Naive B cell (primary cell): Measurements from ENCODE around the gene PISD. TPM values are rescaled to one million over a fixed set of nuclear protein-coding genes. Genes with fewer than 3 reads are reported as not detected.
"Not testable (repeated sequence)": the region's sequence is repeated elsewhere in the genome, so short reads cannot be mapped to it uniquely, and the experiment has no call there.

ENCODE experiments used
- ATAC-seq, 2 donors: fragments of 150-1000 bp; cut with Tn5 transposase; 2 replicates each; pipeline ENCODE4 v1.10.0; 2021; ENCODE audit warnings: low read depth in 2 of 2, mild to moderate bottlenecking in 2 of 2, moderate library complexity in 2 of 2
- DNase-seq: peaks from one replicate; pipeline ENCODE4 v3.0.0; 2022
- H3K27ac Mint-ChIP-seq, 6 donors: one replicate each; pipeline ENCODE4 v1.8.0; 2020 to 2022; ENCODE audit warnings: mild to moderate bottlenecking in 6 of 6, mixed read lengths in 6 of 6, moderate library complexity in 5 of 6, inconsistent platforms in 2 of 6
- H3K27me3 Mint-ChIP-seq, 3 donors: one replicate each; pipeline ENCODE4 v1.8.0; 2021 to 2022; ENCODE audit warnings: mixed read lengths in 3 of 3, mild to moderate bottlenecking in 1 of 3
- H3K36me3 Mint-ChIP-seq, 2 donors: one replicate each; pipeline ENCODE4 v1.8.0; 2020 to 2022; ENCODE audit warnings: mixed read lengths in 2 of 2, inconsistent platforms in 1 of 2, mild to moderate bottlenecking in 1 of 2
- H3K4me1 Mint-ChIP-seq, 3 donors: one replicate each; pipeline ENCODE4 v1.8.0; 2020 to 2022; ENCODE audit warnings: mixed read lengths in 3 of 3, inconsistent platforms in 1 of 3, mild to moderate bottlenecking in 1 of 3, moderate library complexity in 1 of 3
- H3K4me3 Mint-ChIP-seq, 8 donors: one replicate each; pipeline ENCODE4 v1.8.0; 2020 to 2022; ENCODE audit warnings: mild to moderate bottlenecking in 8 of 8, mixed read lengths in 8 of 8, moderate library complexity in 8 of 8, inconsistent platforms in 2 of 8
- H3K9me3 Mint-ChIP-seq, 7 donors: one replicate each; pipeline ENCODE4 v1.8.0; 2020 to 2022; ENCODE audit warnings: mixed read lengths in 7 of 7, mild to moderate bottlenecking in 5 of 7, inconsistent platforms in 2 of 7, moderate library complexity in 1 of 7
- polyA plus RNA-seq, 6 donors: library from polyadenylated mRNA; unstranded; fragments of 300-500 nt; fragmentation: Illumina TruSeq; gene quantifications; one replicate each; pipeline ENCODE4 v1.2.3, GENCODE V29; 2021; ENCODE audit warnings: low read depth in 6 of 6

The PISD gene
- 10 to 100 TPM; 14.9 to 23.1 (median 18.9) TPM for polyA plus RNA-seq

- DNase-seq (peak; percentile 98), ATAC-seq (peak; percentile 96)
- Mint-ChIP-seq H3K27ac (peak within 1 kb of the TSS; percentile 97 to 100 (median 98)), H3K4me3 (peak within 1 kb of the TSS; percentile 93 to 100 (median 98)), H3K27me3 (no peaks in the 10 kb centered on the region), H3K9me3 (no peaks in the 10 kb centered on the region), H3K4me1 (peaks cover 23 to 39% (median 33%) of the 10 kb centered on the region in 3 donors), H3K36me3 (no peaks in the 10 kb centered on the region)
These were observed at the start of gene PISD for GRCh38 chr22:31661851-31662667. TSS of gene PISD (minus strand) at chr22:31662215. CDS start at chr22:31662208, 7 bp downstream.

DNA sequence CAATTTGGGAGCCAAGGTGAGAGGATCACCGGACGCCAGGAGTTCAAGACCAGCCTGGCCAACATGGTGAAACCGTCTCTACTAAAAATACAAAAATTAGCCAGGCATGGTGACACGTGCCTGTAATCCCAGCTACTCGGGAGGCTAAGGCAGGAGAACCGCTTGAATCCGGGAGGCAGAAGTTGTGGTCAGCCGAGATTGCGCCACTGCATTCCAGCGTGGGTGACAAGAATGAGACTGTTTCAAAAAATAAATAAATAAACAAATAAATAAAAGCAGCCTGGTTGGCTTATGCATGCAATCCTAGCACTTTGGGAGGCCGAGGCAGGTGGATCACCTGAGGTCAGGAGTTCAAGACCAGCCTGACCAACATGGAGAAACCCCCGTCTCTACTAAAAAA, 49.2 kb upstream of the PISD start:
- H3K36me3 Mint-ChIP-seq: peaks cover 34 to 39% of the 10 kb centered on the region in 2 donors
- H3K27me3 Mint-ChIP-seq, ATAC-seq, H3K4me3 Mint-ChIP-seq, DNase-seq, H3K9me3 Mint-ChIP-seq, H3K27ac Mint-ChIP-seq, H3K4me1 Mint-ChIP-seq: not testable (repeated sequence)

DNA sequence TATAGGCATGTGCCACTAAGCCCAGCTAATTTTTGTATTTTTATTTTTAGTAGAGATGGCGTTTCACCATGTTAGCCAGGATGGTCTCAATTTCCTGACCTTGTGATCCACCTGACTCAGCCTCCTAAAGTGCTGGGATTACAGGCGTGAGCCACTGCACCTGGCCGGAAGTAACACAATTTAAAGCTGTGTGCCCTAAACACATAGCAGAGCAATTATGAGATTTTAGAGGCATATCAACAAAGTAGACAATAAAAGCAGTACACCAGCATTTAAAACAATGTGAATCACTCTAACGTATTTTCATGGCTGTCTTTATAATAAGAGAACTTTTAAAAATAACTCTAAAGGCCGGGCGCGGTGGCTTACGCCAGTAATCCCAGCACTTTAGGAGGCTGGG, 45.5 kb upstream of the PISD start:
- H3K36me3 Mint-ChIP-seq: peaks cover 23 to 24% of the 10 kb centered on the region in 2 donors
- DNase-seq (no peak), ATAC-seq (no peak)

GRCh38 chr22:31695423-31695822, 33.4 kb upstream of the PISD start:
- H3K27ac Mint-ChIP-seq: no peak overlapping the region
- peaks cover 0 to 16% of the 10 kb centered on the region in 2 donors for H3K36me3 Mint-ChIP-seq
- no peaks in the 10 kb centered on the region for H3K4me1 Mint-ChIP-seq
- no peaks in the 10 kb centered on the region for H3K9me3 Mint-ChIP-seq
- H3K4me3 Mint-ChIP-seq: no peak overlapping the region
- no peak for DNase-seq
- no peak for ATAC-seq
- H3K27me3 Mint-ChIP-seq: no peaks in the 10 kb centered on the region

More for the DNA sequence above, 45.5 kb upstream of the PISD start:
- Mint-ChIP-seq H3K27me3 (no peaks in the 10 kb centered on the region), H3K27ac (peak overlapping the region in 1 of 6 donors; percentile 24), H3K4me1 (peaks cover 0 to 10% (median 0%) of the 10 kb centered on the region in 3 donors), H3K9me3 (no peaks in the 10 kb centered on the region), H3K4me3 (no peak overlapping the region)

DNA sequence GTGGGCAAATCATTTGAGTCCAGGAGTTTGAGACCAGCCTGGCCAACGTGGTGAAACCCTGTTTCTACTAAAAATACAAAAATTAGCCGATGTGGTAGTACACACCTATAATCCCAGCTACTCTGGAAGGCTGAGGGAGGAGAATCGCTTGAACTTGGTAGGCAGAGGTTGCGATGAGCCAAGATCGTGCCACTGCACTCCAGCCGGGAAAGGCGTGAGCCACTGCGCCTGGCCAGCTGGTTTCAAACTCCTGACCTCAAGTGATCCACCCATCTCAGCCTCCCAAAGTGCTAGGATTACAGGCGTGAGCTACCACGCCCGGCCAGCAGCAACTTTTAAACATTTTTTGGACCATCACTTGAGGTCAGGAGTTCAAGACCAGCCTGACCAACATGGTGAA, 32.0 kb upstream of the PISD start:
- H3K4me3 Mint-ChIP-seq, H3K27me3 Mint-ChIP-seq, DNase-seq, ATAC-seq, H3K4me1 Mint-ChIP-seq, H3K9me3 Mint-ChIP-seq, H3K36me3 Mint-ChIP-seq: not testable (repeated sequence)
- H3K27ac Mint-ChIP-seq: peak overlapping the region in 2 of 6 donors; percentile 26 to 70

DNA sequence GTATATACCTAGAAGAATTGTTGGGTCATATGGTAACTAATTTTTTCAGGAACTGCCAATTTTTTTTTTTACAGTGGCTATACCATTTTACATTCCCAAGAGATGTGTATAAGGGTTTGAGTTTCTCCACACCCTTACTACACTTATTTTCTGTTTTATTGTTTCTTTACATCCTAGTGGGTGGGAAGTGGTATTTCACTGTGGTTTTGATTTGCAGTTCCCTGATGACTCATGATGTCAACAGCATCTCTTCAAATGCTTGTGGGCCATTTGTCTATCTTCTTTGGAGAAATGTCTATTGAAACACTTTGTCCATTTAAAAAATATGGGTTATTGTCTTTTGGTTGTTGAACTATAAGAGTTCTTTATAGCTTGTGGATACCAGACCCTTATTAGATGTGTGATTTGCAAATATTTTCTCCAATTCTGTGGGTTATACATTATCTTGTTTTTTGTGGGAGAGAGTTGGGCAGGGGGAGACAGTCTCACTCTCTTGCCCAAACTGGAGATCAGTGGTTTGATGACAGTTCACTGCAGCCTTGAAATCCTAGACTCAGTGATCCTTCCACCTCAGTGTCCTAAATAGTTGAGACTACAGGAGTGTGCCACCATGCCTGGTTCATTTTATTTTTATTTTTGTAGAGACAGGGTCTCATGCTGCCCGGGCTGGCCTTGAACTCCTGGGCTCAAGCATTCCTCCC, 30.3 kb upstream of the PISD start:
- Mint-ChIP-seq H3K36me3 (peaks cover 0 to 16% of the 10 kb centered on the region in 2 donors), H3K27me3 (no peaks in the 10 kb centered on the region), H3K4me1 (no peaks in the 10 kb centered on the region), H3K27ac (peak overlapping the region in 1 of 6 donors; percentile 78), H3K4me3 (no peak overlapping the region), H3K9me3 (no peaks in the 10 kb centered on the region)
- DNase-seq: no peak
- ATAC-seq: no peak

DNA sequence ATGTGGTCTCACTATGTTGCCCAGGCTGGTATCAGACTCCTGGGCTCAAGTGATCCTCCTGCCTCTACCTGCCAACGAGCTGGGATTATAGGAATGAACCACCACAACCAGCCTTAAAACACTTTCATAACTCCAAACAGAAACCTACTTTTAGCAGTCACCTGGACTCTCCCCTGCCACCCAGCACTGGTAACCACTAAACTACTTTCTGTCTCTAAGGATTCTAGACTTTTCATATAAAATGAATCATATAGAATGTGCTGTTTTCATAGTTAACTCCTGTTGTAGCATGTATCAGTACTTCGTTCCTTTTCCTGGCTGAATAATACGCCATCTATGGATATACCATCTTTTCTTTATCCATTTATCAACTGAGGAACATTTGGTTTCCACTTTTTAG, 29.4 kb upstream of the PISD start:
- no peaks in the 10 kb centered on the region for H3K4me1 Mint-ChIP-seq
- H3K9me3 Mint-ChIP-seq: no peaks in the 10 kb centered on the region
- H3K4me3 Mint-ChIP-seq: no peak overlapping the region
- ATAC-seq: no peak
- no peaks in the 10 kb centered on the region for H3K27me3 Mint-ChIP-seq
- peak overlapping the region in 3 of 6 donors; percentile 20 to 83 (median 37) for H3K27ac Mint-ChIP-seq
- DNase-seq: no peak
- H3K36me3 Mint-ChIP-seq: peaks cover 0 to 16% of the 10 kb centered on the region in 2 donors

- no peak for DNase-seq
- H3K4me1 Mint-ChIP-seq: peaks cover 0 to 3% (median 2%) of the 10 kb centered on the region in 3 donors
These were observed 21.4 kb upstream of the PISD start for GRCh38 chr22:31683181-31684105.

DNA sequence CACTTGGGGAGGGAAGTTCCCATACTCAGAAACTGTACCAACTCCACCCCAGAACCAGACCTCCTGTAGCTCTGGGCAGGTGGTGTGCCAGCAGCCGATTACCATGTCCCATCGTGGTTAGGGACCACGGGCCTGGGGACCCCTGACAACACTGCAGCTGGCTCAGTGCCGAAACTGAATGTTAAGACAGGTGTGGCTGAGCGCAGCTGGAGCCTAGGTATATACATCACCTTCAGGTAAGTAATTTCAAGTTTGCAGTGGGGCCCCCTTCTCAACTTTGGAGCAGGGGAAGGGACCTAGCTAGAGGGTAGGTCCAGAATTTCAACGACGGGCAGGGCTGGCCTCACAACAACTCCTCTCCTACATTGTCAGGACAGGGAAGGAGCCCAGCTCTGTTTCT, 20.7 kb upstream of the PISD start:
- Mint-ChIP-seq H3K27me3 (no peaks in the 10 kb centered on the region), H3K9me3 (no peaks in the 10 kb centered on the region), H3K4me1 (peaks cover 0 to 7% (median 7%) of the 10 kb centered on the region in 3 donors), H3K36me3 (peaks cover 0 to 20% of the 10 kb centered on the region in 2 donors), H3K4me3 (no peak overlapping the region), H3K27ac (no peak overlapping the region)
- ATAC-seq (no peak), DNase-seq (no peak)

More at GRCh38 chr22:31683181-31684105, 21.4 kb upstream of the PISD start:
- H3K27me3 Mint-ChIP-seq: no peaks in the 10 kb centered on the region
- peaks cover 0 to 23% of the 10 kb centered on the region in 2 donors for H3K36me3 Mint-ChIP-seq
- no peaks in the 10 kb centered on the region for H3K9me3 Mint-ChIP-seq
- H3K27ac Mint-ChIP-seq: peak overlapping the region in 2 of 6 donors; percentile 62 to 86
- peak overlapping the region in 1 of 8 donors; percentile 40 for H3K4me3 Mint-ChIP-seq
- ATAC-seq: no peak

DNA sequence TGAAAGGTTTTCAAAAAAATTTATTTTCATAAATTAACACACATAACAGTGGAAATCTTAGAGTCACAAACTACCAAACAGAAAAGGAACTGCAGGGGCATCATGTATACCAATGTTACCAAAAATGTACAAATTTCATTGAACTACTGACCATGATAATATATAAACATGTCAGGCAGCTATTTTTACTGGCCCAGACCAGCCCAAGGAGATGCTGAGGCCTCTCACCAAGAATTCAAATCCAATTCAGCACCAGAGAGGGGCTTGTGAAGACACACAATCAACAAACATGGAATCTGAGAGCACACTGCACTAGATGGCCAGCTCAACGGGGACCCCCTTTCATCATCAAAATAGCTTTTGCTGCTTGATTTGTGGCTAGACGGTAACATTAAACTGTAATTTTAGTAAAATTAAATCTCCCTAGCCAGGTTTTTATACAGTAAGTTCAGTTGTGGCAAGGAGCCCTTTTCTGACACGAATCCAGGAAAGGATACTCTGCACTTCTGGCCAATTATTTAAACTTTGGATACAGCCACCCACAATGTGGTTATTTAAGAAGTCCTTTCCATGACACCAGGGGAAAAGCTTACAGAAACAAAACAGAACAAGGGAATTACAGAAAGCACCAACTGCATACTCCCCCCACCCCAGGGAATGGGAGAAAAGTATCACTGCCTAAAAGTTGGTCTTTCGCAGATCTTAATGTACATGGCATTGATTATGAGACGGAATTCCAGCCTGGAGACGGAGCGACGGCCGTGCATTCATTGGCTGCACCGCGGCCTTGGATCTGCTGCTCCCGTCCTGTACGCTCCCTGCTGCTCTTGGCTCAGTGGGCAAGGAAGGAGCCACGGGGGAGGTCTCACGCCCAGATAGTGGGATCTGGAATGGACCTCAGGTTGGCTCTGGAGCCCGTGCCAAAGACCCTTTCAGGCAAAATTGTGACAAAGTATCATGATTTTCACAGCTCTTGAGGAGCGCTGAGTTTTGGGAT, 19.6 kb upstream of the PISD start:
- H3K4me1 Mint-ChIP-seq: peaks cover 5 to 14% (median 12%) of the 10 kb centered on the region in 3 donors
- ATAC-seq (no peak), DNase-seq (no peak)
- H3K9me3 Mint-ChIP-seq: no peaks in the 10 kb centered on the region
- H3K27me3 Mint-ChIP-seq: no peaks in the 10 kb centered on the region
- H3K4me3 Mint-ChIP-seq: no peak overlapping the region
- peak overlapping the region in 3 of 6 donors; percentile 18 to 78 (median 44) for H3K27ac Mint-ChIP-seq
- peaks cover 0 to 20% of the 10 kb centered on the region in 2 donors for H3K36me3 Mint-ChIP-seq

- DNase-seq (no peak), ATAC-seq (no peak)
- Mint-ChIP-seq H3K4me1 (peaks cover 13 to 21% (median 17%) of the 10 kb centered on the region in 3 donors), H3K4me3 (no peak overlapping the region), H3K27ac (peak overlapping the region in 1 of 6 donors; percentile 15), H3K36me3 (peaks cover 0 to 20% of the 10 kb centered on the region in 2 donors), H3K9me3 (no peaks in the 10 kb centered on the region), H3K27me3 (no peaks in the 10 kb centered on the region)
These were observed 18.9 kb upstream of the PISD start for GRCh38 chr22:31680861-31681341.

GRCh38 chr22:31678748-31679147, 16.7 kb upstream of the PISD start:
- Mint-ChIP-seq H3K4me1 (peaks cover 22 to 32% (median 23%) of the 10 kb centered on the region in 3 donors), H3K4me3 (peak overlapping the region in 2 of 8 donors; percentile 61), H3K27me3 (no peaks in the 10 kb centered on the region), H3K27ac (peak overlapping the region in 2 of 6 donors; percentile 37 to 81), H3K36me3 (peaks cover 0 to 8% of the 10 kb centered on the region in 2 donors), H3K9me3 (no peaks in the 10 kb centered on the region)
- DNase-seq (no peak), ATAC-seq (no peak)
